Measurements from ENCODE around the gene XYLT2.
A peak's percentile ranks its signal among the peaks of the same experiment; 100 is the strongest.
"Not testable (repeated sequence)": the region's sequence is repeated elsewhere in the genome, so short reads cannot be mapped to it uniquely, and the experiment has no call there.

XYLT2 gene

GRCh38 chr17:50345432-50346312 lies at the start of gene XYLT2:
TSS of gene XYLT2 (plus strand) at chr17:50346126. CDS start at chr17:50346141, 15 bp downstream.
- DNase-seq (ENCODE audit: low read depth), result peak; percentile 42
- peak within 1 kb of the TSS; percentile 91 for H3K4me3 ChIP-seq (ENCODE audit: low read depth, low read length)
- TF ChIP-seq, protein P1, sequence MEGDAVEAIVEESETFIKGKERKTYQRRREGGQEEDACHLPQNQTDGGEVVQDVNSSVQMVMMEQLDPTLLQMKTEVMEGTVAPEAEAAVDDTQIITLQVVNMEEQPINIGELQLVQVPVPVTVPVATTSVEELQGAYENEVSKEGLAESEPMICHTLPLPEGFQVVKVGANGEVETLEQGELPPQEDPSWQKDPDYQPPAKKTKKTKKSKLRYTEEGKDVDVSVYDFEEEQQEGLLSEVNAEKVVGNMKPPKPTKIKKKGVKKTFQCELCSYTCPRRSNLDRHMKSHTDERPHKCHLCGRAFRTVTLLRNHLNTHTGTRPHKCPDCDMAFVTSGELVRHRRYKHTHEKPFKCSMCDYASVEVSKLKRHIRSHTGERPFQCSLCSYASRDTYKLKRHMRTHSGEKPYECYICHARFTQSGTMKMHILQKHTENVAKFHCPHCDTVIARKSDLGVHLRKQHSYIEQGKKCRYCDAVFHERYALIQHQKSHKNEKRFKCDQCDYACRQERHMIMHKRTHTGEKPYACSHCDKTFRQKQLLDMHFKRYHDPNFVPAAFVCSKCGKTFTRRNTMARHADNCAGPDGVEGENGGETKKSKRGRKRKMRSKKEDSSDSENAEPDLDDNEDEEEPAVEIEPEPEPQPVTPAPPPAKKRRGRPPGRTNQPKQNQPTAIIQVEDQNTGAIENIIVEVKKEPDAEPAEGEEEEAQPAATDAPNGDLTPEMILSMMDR (IDR thresholded peaks at IDR 0.05; ENCODE audit: low read depth, low read length, missing control alignments), result no peak

GRCh38 chr17:50297407-50297865 lies 48.5 kb upstream of the XYLT2 start:
- DNase-seq (ENCODE audit: low read depth), result peak; percentile 34
- no peak overlapping the region for H3K4me3 ChIP-seq (ENCODE audit: low read depth, low read length)
- TF ChIP-seq, protein P1 (IDR thresholded peaks at IDR 0.05; ENCODE audit: low read depth, low read length, missing control alignments), result peak; percentile 94

GRCh38 chr17:50298018-50298417 lies 47.9 kb upstream of the XYLT2 start:
- TF ChIP-seq, protein P1 (IDR thresholded peaks at IDR 0.05; ENCODE audit: low read depth, low read length, missing control alignments), result no peak
- no peak for DNase-seq (ENCODE audit: low read depth)
- no peak overlapping the region for H3K4me3 ChIP-seq (ENCODE audit: low read depth, low read length)

DNA sequence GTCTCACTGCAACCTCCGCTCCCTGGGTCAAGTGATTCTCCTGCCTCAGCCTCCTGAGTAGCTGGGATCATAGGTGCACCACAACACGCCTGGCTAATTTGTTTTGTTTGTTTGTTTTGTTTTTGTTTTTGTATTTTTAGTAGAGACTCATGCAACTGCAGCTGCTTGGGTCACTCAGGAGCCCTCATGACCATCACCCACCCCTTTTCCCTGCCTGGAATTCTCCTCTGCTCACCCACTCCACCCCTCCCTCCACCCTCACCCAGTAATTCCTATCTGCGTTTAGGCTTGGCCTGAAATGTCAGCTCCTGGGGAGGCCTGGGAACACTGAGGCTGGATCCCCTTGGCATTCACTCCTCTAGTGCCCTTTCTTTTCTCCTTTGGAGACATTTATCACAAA lies 46.1 kb upstream of the XYLT2 start:
- H3K4me3 ChIP-seq (ENCODE audit: low read depth, low read length), result no peak overlapping the region
- TF ChIP-seq, protein P1 (IDR thresholded peaks at IDR 0.05; ENCODE audit: low read depth, low read length, missing control alignments), result no peak
- DNase-seq (ENCODE audit: low read depth), result no peak

GRCh38 chr17:50300824-50301223 lies 45.1 kb upstream of the XYLT2 start:
- H3K4me3 ChIP-seq (ENCODE audit: low read depth, low read length); DNase-seq (ENCODE audit: low read depth): not testable (repeated sequence)

DNA sequence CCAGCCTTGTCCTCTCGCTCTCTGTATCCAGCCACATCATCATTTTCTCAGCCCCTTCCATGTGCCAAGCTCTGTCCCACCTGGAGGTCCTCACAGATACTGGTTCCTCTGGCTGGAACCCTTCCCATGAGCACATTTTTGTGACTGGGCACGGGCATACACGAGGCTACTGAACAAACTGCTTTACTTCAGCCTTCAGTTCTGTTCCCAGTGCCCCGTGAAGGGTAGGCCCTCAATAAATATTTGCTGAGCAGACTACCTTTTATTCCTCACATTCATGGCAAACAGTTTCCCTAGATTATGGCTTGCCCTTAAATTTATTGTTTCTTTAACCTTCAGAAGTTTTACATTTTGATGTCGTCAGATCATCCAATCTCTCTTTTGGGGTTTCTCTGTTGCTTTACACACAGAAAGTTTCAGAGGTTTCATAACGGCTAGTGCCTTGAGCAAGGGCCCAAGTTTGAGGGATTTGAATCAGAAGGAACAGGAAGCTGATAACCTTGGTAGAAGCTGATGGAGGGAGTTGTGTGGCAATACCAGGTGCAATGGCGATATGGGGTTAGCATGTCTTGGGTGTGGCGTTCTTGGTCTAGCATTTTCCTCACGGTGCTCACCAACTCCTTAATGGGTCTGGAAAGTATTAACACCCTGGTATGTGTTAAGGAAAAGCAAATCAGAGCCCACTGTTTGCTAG lies 43.9 kb upstream of the XYLT2 start:
- H3K4me3 ChIP-seq (ENCODE audit: low read depth, low read length), result no peak overlapping the region
- TF ChIP-seq, protein P1 (IDR thresholded peaks at IDR 0.05; ENCODE audit: low read depth, low read length, missing control alignments), result no peak
- no peak for DNase-seq (ENCODE audit: low read depth)

DNA sequence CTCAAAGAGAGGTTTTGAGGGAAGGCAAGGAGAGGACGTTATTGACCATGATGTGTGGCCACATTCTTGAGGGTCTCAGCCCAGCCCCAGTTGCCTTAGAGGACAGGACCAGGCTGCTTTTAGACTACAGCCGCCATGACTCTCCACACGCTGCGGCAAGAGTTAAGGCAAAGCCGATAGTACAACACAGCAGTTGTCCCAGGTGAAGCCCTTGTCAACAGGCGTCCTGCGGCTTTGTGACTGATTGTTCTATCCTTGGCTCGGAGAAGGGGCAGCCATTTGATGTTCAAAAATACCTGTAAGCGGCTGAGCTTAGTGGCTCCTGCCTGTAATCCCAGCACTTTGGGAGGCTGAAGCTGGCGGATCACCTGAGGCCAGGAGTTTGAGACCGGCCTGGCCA lies 42.9 kb upstream of the XYLT2 start:
- H3K4me3 ChIP-seq (ENCODE audit: low read depth, low read length), result no peak overlapping the region
- TF ChIP-seq, protein P1 (IDR thresholded peaks at IDR 0.05; ENCODE audit: low read depth, low read length, missing control alignments), result no peak
- DNase-seq (ENCODE audit: low read depth), result no peak
